Ascending aorta (tissue), 2 donors: ENCODE measurements around the gene CDKN2D. TPM values are rescaled to one million over a fixed set of nuclear protein-coding genes. Genes with fewer than 3 reads are reported as not detected.
"Not testable (repeated sequence)": the region's sequence is repeated elsewhere in the genome, so short reads cannot be mapped to it uniquely, and the experiment has no call there.

Experiments
- DNase-seq, 2 donors: peaks; one replicate each; pipeline ENCODE4 v3.0.0-alpha.2; 2019; ENCODE audit warnings: low spot score in 2 of 2
- H3K27ac ChIP-seq, 2 donors: fragments of 200-600 bp; sonication (generic); one replicate each; pipeline ENCODE4 v1.5.1; 2016 to 2017; ENCODE audit warnings: mild to moderate bottlenecking in 1 of 2
- H3K27me3 ChIP-seq: fragments of 200-600 bp; sonication (generic); one replicate; pipeline ENCODE4 v1.5.1; 2017
- H3K36me3 ChIP-seq, 2 donors: fragments of 200-600 bp; sonication (generic); one replicate each; pipeline ENCODE4 v1.5.1; 2016
- H3K4me1 ChIP-seq, 2 donors: fragments of 200-600 bp; sonication (generic); one replicate each; pipeline ENCODE4 v1.5.1; 2016 to 2017; ENCODE audit warnings: mild to moderate bottlenecking in 1 of 2
- H3K4me3 ChIP-seq, 2 donors: fragments of 200-600 bp; sonication (generic); one replicate each; pipeline ENCODE4 v1.5.1; 2016 to 2017; ENCODE audit warnings: mild to moderate bottlenecking in 1 of 2
- H3K9me3 ChIP-seq, 2 donors: fragments of 200-600 bp; sonication (generic); one replicate each; pipeline ENCODE4 v1.5.1; 2016
- CTCF ChIP-seq, 3 experiments: fragments of 200-600 bp in 2 of 3; fragments of 450-650 bp in 1 of 3; sonication (generic) in 2 of 3; IDR thresholded peaks; one replicate each; pipeline ENCODE4 v1.5.1; 2016 to 2019; ENCODE audit warnings: antibody characterized with exemption in 3 of 3, mild to moderate bottlenecking in 1 of 3, moderate library complexity in 1 of 3
- intact Hi-C: fragments of 100-400 bp; cut with DNase I; formaldehyde crosslinking; loops from one replicate; pipeline ENCODE4 v1.15.1; 2023
- total RNA-seq: library from RNA; depleted of rRNA; stranded (reverse); fragments of >200 nt; gene quantifications from one replicate; pipeline ENCODE4 v1.1.0, GENCODE V29; 2016

Gene CDKN2D
- total RNA-seq, 1 donor from 2014 or later, result 20.3 TPM

- no peaks in the 10 kb centered on the region for H3K9me3 ChIP-seq
- TF ChIP-seq CTCF (IDR thresholded peaks at IDR 0.05), result no peak
- no peak for DNase-seq
- peaks cover 72 to 89% of the 10 kb centered on the region in 2 donors for H3K36me3 ChIP-seq
- H3K27ac ChIP-seq, result no peak overlapping the region
- H3K4me3 ChIP-seq, result no peak overlapping the region
- intact Hi-C loops, result no loop called here
- H3K4me1 ChIP-seq, result no peaks in the 10 kb centered on the region
- no peaks in the 10 kb centered on the region for H3K27me3 ChIP-seq
These were observed 15.6 kb downstream of the CDKN2D start for GRCh38 chr19:10553087-10553667.

- Histone ChIP-seq H3K4me3 (no peak overlapping the region), H3K27ac (no peak overlapping the region), H3K9me3 (no peaks in the 10 kb centered on the region), H3K36me3 (peaks cover 67 to 85% of the 10 kb centered on the region in 2 donors), H3K27me3 (no peaks in the 10 kb centered on the region), H3K4me1 (no peaks in the 10 kb centered on the region)
- TF ChIP-seq CTCF (IDR thresholded peaks at IDR 0.05), result no peak
- intact Hi-C loops, result no loop called here
- no peak for DNase-seq
These were observed 16.2 kb downstream of the CDKN2D start for GRCh38 chr19:10552510-10553053.

- intact Hi-C loops, result no loop called here
- no peak for DNase-seq
- peaks cover 67 to 85% of the 10 kb centered on the region in 2 donors for H3K36me3 ChIP-seq
These were observed 17.0 kb downstream of the CDKN2D start for GRCh38 chr19:10551698-10552301.

GRCh38 chr19:10551006-10551405 lies 17.8 kb downstream of the CDKN2D start:
- DNase-seq, H3K9me3 ChIP-seq, H3K4me3 ChIP-seq, H3K27me3 ChIP-seq, intact Hi-C loops, H3K4me1 ChIP-seq, H3K27ac ChIP-seq: not testable (repeated sequence)
- H3K36me3 ChIP-seq, result peaks cover 70 to 87% of the 10 kb centered on the region in 2 donors

More at GRCh38 chr19:10551698-10552301, 17.0 kb downstream of the CDKN2D start:
- no peak for TF ChIP-seq CTCF (IDR thresholded peaks at IDR 0.05)
- no peaks in the 10 kb centered on the region for H3K9me3 ChIP-seq
- no peak overlapping the region for H3K4me3 ChIP-seq
- H3K27ac ChIP-seq, result no peak overlapping the region
- no peaks in the 10 kb centered on the region for H3K27me3 ChIP-seq
- H3K4me1 ChIP-seq, result no peaks in the 10 kb centered on the region

GRCh38 chr19:10550336-10550735 lies 18.4 kb downstream of the CDKN2D start:
- Histone ChIP-seq H3K36me3 (peaks cover 65 to 80% of the 10 kb centered on the region in 2 donors), H3K9me3 (no peaks in the 10 kb centered on the region), H3K4me1 (peaks cover 0 to 2% of the 10 kb centered on the region in 2 donors), H3K27ac (no peak overlapping the region), H3K4me3 (no peak overlapping the region), H3K27me3 (no peaks in the 10 kb centered on the region)
- intact Hi-C loops, result no loop called here
- no peak for TF ChIP-seq CTCF (IDR thresholded peaks at IDR 0.05)
- DNase-seq, result no peak

GRCh38 chr19:10549733-10550132 lies 19.0 kb downstream of the CDKN2D start:
- H3K4me3 ChIP-seq, result no peak overlapping the region
- intact Hi-C loops, result no loop called here
- no peak overlapping the region for H3K27ac ChIP-seq
- no peaks in the 10 kb centered on the region for H3K9me3 ChIP-seq
- no peak for DNase-seq
- no peak for TF ChIP-seq CTCF (IDR thresholded peaks at IDR 0.05)
- peaks cover 2 to 8% of the 10 kb centered on the region in 2 donors for H3K4me1 ChIP-seq
- peaks cover 60 to 74% of the 10 kb centered on the region in 2 donors for H3K36me3 ChIP-seq
- no peaks in the 10 kb centered on the region for H3K27me3 ChIP-seq
